H9 (cell line): ENCODE data around the gene UBR7. TPM values are rescaled to one million over a fixed set of nuclear protein-coding genes. Genes with fewer than 3 reads are reported as not detected.

Experiments used
- DNase-seq: peaks from one replicate; pipeline ENCODE4 v3.0.0-alpha.2; 2017
- H2AFZ ChIP-seq: one replicate; pipeline ENCODE4 v1.6.1; 2013; ENCODE audit warnings: mild to moderate bottlenecking, low read length, control low read depth, moderate library complexity
- H2AK5ac ChIP-seq: 2 replicates; pipeline ENCODE4 v1.6.1; 2013; ENCODE audit warnings: low read length, control low read depth, mixed read lengths; ENCODE audit not compliant: insufficient read length
- H2BK120ac ChIP-seq: one replicate; pipeline ENCODE4 v1.6.1; 2013; ENCODE audit warnings: low read depth, mild to moderate bottlenecking, low read length, control low read depth, inconsistent platforms; ENCODE audit not compliant: poor library complexity, severe bottlenecking
- H2BK12ac ChIP-seq: 2 replicates; pipeline ENCODE4 v1.6.1; 2013; ENCODE audit warnings: low read length, control low read depth, mixed read lengths, low read depth; ENCODE audit not compliant: insufficient read length
- H2BK15ac ChIP-seq: 2 replicates; pipeline ENCODE4 v1.6.1; 2013; ENCODE audit warnings: low read depth, low read length, control low read depth
- H2BK20ac ChIP-seq: one replicate; pipeline ENCODE4 v1.6.1; 2013; ENCODE audit warnings: low read depth, mild to moderate bottlenecking, low read length, control low read depth, inconsistent platforms; ENCODE audit not compliant: poor library complexity, severe bottlenecking
- H2BK5ac ChIP-seq: 2 replicates; pipeline ENCODE4 v1.6.1; 2013; ENCODE audit warnings: low read length, control low read depth, mixed read lengths; ENCODE audit not compliant: insufficient read length
- H3K14ac ChIP-seq: 2 replicates; pipeline ENCODE4 v1.6.1; 2013; ENCODE audit warnings: low read length, control low read depth; ENCODE audit not compliant: insufficient read depth
- H3K18ac ChIP-seq: 2 replicates; pipeline ENCODE4 v1.6.1; 2013; ENCODE audit warnings: low read depth, mild to moderate bottlenecking, mixed read lengths, low read length, control low read depth; ENCODE audit not compliant: insufficient read length
- H3K23ac ChIP-seq: 2 replicates; pipeline ENCODE4 v1.6.1; 2013; ENCODE audit warnings: low read length, control low read depth, mixed read lengths, low read depth; ENCODE audit not compliant: insufficient read length
- H3K23me2 ChIP-seq: 2 replicates; pipeline ENCODE4 v1.6.1; 2013; ENCODE audit warnings: low read depth, mild to moderate bottlenecking, mixed read lengths, low read length, control low read depth; ENCODE audit not compliant: insufficient read length, poor library complexity, severe bottlenecking
- H3K27ac ChIP-seq: 2 replicates; pipeline ENCODE4 v1.5.1; 2013; ENCODE audit warnings: low read length, control low read depth, mixed read lengths, low read depth; ENCODE audit not compliant: insufficient read length
- H3K27me3 ChIP-seq: 2 replicates; pipeline ENCODE4 v1.6.1; 2013; ENCODE audit warnings: low read length, control low read depth, inconsistent platforms; ENCODE audit not compliant: insufficient read depth
- H3K4ac ChIP-seq: 2 replicates; pipeline ENCODE4 v1.6.1; 2013; ENCODE audit warnings: low read depth, mild to moderate bottlenecking, control low read depth, inconsistent platforms, low read length, moderate library complexity
- H3K4me1 ChIP-seq: 2 replicates; pipeline ENCODE4 v1.6.1; 2013; ENCODE audit warnings: low read length, control low read depth, inconsistent platforms; ENCODE audit not compliant: insufficient read depth
- H3K4me2 ChIP-seq: 2 replicates; pipeline ENCODE4 v1.6.1; 2013; ENCODE audit warnings: low read length, control low read depth, mixed read lengths; ENCODE audit not compliant: insufficient read length, insufficient read depth
- H3K56ac ChIP-seq: 2 replicates; pipeline ENCODE4 v1.6.1; 2013; ENCODE audit warnings: low read depth, mild to moderate bottlenecking, mixed read lengths, low read length, control low read depth; ENCODE audit not compliant: insufficient read length
- H3K79me1 ChIP-seq: 2 replicates; pipeline ENCODE4 v1.6.1; 2013; ENCODE audit warnings: low read depth, mild to moderate bottlenecking, moderate library complexity, low read length, control low read depth, inconsistent platforms; ENCODE audit not compliant: insufficient read depth, poor library complexity, severe bottlenecking
- H3K79me2 ChIP-seq: 2 replicates; pipeline ENCODE4 v1.6.1; 2013; ENCODE audit warnings: low read length, control low read depth, inconsistent platforms; ENCODE audit not compliant: insufficient read depth
- H3K9ac ChIP-seq: 2 replicates; pipeline ENCODE4 v1.6.1; 2013; ENCODE audit warnings: low read length, control low read depth, mixed read lengths; ENCODE audit not compliant: insufficient read length; ENCODE audit errors: extremely low read depth
- H3K9me3 ChIP-seq: one replicate; pipeline ENCODE4 v1.6.1; 2013; ENCODE audit warnings: low read depth, low read length, inconsistent platforms; ENCODE audit not compliant: control insufficient read depth
- H3T11ph ChIP-seq: one replicate; pipeline ENCODE4 v1.6.1; 2013; ENCODE audit warnings: mild to moderate bottlenecking, low read length, control low read depth, inconsistent platforms
- H4K20me1 ChIP-seq: one replicate; pipeline ENCODE4 v1.6.1; 2013; ENCODE audit not compliant: control insufficient read depth, insufficient read length, insufficient read depth
- H4K5ac ChIP-seq: 2 replicates; pipeline ENCODE4 v1.6.1; 2013; ENCODE audit warnings: low read depth, mild to moderate bottlenecking, mixed read lengths, low read length, control low read depth; ENCODE audit not compliant: insufficient read length
- H4K8ac ChIP-seq: replicated peaks from 2 replicates; pipeline ENCODE4 v1.6.1; 2013; ENCODE audit warnings: low read length, control low read depth, mixed read lengths, low read depth; ENCODE audit not compliant: insufficient read length
- H4K91ac ChIP-seq: 2 replicates; pipeline ENCODE4 v1.6.1; 2013; ENCODE audit warnings: low read depth, mild to moderate bottlenecking, moderate library complexity, mixed read lengths, low read length, control low read depth; ENCODE audit not compliant: insufficient read length
- H3K27ac Mint-ChIP-seq, 3 experiments: 2 replicates in 2 of 3; 3 replicates in 1 of 3; pipeline ENCODE4 v1.8.0; 2020 to 2021; ENCODE audit warnings: mixed read lengths in 3 of 3, mild to moderate bottlenecking in 1 of 3, moderate library complexity in 1 of 3
- H3K27me3 Mint-ChIP-seq: 2 replicates; pipeline ENCODE4 v1.8.0; 2021; ENCODE audit warnings: low read depth, mild to moderate bottlenecking, moderate library complexity, mixed read lengths
- H3K36me3 Mint-ChIP-seq, 3 experiments: 2 replicates in 2 of 3; 3 replicates in 1 of 3; pipeline ENCODE4 v1.8.0; 2020 to 2021; ENCODE audit warnings: low read depth in 3 of 3, mixed read lengths in 3 of 3; ENCODE audit not compliant: insufficient read depth in 1 of 3
- H3K4me1 Mint-ChIP-seq, 2 experiments: 2 replicates each; pipeline ENCODE4 v1.8.0; 2020; ENCODE audit warnings: mixed read lengths in 2 of 2
- H3K4me3 Mint-ChIP-seq, 2 experiments: 2 replicates in 1 of 2; 3 replicates in 1 of 2; pipeline ENCODE4 v1.8.0; 2020 to 2021; ENCODE audit warnings: mild to moderate bottlenecking in 2 of 2, mixed read lengths in 2 of 2, moderate library complexity in 1 of 2
- H3K9me3 Mint-ChIP-seq, 2 experiments: 2 replicates in 1 of 2; 3 replicates in 1 of 2; pipeline ENCODE4 v1.8.0; 2020; ENCODE audit warnings: mild to moderate bottlenecking in 2 of 2, mixed read lengths in 2 of 2, moderate library complexity in 1 of 2
- WGBS: extraction: QIAGEN DNeasy Blood & Tissue Kit; methylation state at CpG from one replicate; pipeline ENCODE4 v1.1.7; 2013; ENCODE audit warnings: missing lambda C conversion rate, low lambda C conversion rate, mixed read lengths; ENCODE audit not compliant: insufficient read length; ENCODE audit errors: extremely low coverage; 5-methylcytosine and 5-hydroxymethylcytosine counted together
- total RNA-seq: library from RNA; stranded (reverse); gene quantifications from 2 replicates; pipeline ENCODE4 v1.2.1, GENCODE V29; 2021
- TF ChIP-seq, protein P1 (sequence below): fragments of 200-600 bp; sonication (generic); conservative IDR thresholded peaks from 3 replicates; pipeline ENCODE4 v1.8.0; 2021; ENCODE audit warnings: antibody characterized with exemption, mild to moderate bottlenecking

UBR7 gene
- total RNA-seq, 1 experiment from 2014 or later = 28.4 TPM

DNA sequence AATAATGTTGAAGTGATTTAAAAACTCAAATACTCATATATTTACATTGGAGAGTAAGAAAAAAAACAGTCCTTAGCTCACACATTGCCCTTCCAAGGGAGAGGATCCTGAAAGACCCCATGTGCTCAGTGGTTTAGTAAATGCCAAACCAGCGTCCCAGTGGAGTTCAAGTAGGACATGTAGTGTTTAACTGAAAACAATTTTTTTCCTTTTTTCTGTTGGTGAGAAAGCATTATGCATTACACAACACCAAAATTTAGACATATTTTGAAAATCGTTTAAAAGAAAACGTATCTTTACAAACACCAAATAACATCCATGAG lies 33.6 kb downstream of the UBR7 start:
- Histone ChIP-seq H3K56ac (no peak overlapping the region), H2BK12ac (no peak overlapping the region), H3K18ac (no peak overlapping the region), H2AFZ (no peak overlapping the region), H3K9ac (no peak overlapping the region), H3K4me2 (no peak overlapping the region), H3K4ac (no peak overlapping the region), H3T11ph (no peak overlapping the region), H3K79me1 (no peaks in the 10 kb centered on the region), H3K23ac (no peak overlapping the region), H3K27me3 (no peaks in the 10 kb centered on the region), H2BK120ac (no peak overlapping the region), H2AK5ac (no peak overlapping the region), H4K91ac (no peak overlapping the region), H3K9me3 (no peaks in the 10 kb centered on the region), H3K79me2 (no peaks in the 10 kb centered on the region), H4K20me1 (no peaks in the 10 kb centered on the region), H4K8ac (no peak overlapping the region), H3K14ac (no peak overlapping the region), H3K4me1 (no peaks in the 10 kb centered on the region), H3K27ac (no peak overlapping the region), H3K23me2 (no peaks in the 10 kb centered on the region), H4K5ac (no peak overlapping the region), H2BK20ac (no peak overlapping the region), H2BK5ac (no peak overlapping the region), H2BK15ac (no peak overlapping the region)
- no CpG with 5 or more reads among the region's 3 CpGs for WGBS
- Mint-ChIP-seq H3K4me3 (no peak overlapping the region), H3K27me3 (no peaks in the 10 kb centered on the region), H3K9me3 (no peaks in the 10 kb centered on the region), H3K27ac (no peak overlapping the region), H3K4me1 (no peaks in the 10 kb centered on the region), H3K36me3 (peaks cover 10 to 36% (median 29%) of the 10 kb centered on the region in 3 experiments; a peak in 6 of 7 replicates)
- TF ChIP-seq, protein P1, sequence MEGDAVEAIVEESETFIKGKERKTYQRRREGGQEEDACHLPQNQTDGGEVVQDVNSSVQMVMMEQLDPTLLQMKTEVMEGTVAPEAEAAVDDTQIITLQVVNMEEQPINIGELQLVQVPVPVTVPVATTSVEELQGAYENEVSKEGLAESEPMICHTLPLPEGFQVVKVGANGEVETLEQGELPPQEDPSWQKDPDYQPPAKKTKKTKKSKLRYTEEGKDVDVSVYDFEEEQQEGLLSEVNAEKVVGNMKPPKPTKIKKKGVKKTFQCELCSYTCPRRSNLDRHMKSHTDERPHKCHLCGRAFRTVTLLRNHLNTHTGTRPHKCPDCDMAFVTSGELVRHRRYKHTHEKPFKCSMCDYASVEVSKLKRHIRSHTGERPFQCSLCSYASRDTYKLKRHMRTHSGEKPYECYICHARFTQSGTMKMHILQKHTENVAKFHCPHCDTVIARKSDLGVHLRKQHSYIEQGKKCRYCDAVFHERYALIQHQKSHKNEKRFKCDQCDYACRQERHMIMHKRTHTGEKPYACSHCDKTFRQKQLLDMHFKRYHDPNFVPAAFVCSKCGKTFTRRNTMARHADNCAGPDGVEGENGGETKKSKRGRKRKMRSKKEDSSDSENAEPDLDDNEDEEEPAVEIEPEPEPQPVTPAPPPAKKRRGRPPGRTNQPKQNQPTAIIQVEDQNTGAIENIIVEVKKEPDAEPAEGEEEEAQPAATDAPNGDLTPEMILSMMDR = no peak
- no peak for DNase-seq
